Endothelial cell (in vitro differentiated cells): ENCODE results near the gene RSRC1. TPM values are rescaled to one million over a fixed set of nuclear protein-coding genes. Genes with fewer than 3 reads are reported as not detected.

Experiments used
- DNase-seq: peaks from one replicate; pipeline ENCODE4 v3.0.0; 2021; ENCODE audit warnings: low spot score
- H3K27ac Mint-ChIP-seq: one replicate; pipeline ENCODE4 v1.8.0; 2021; ENCODE audit warnings: mixed read lengths, inconsistent platforms; ENCODE audit not compliant: unreplicated experiment
- H3K27me3 Mint-ChIP-seq: one replicate; pipeline ENCODE4 v1.8.0; 2021; ENCODE audit warnings: mild to moderate bottlenecking, moderate library complexity, mixed read lengths, inconsistent platforms; ENCODE audit not compliant: unreplicated experiment
- H3K36me3 Mint-ChIP-seq: one replicate; pipeline ENCODE4 v1.8.0; 2021; ENCODE audit warnings: mild to moderate bottlenecking, low read depth, mixed read lengths, inconsistent platforms; ENCODE audit not compliant: unreplicated experiment
- H3K4me1 Mint-ChIP-seq: one replicate; pipeline ENCODE4 v1.8.0; 2021; ENCODE audit warnings: mild to moderate bottlenecking, mixed read lengths, inconsistent platforms; ENCODE audit not compliant: unreplicated experiment
- H3K4me3 Mint-ChIP-seq: one replicate; pipeline ENCODE4 v1.8.0; 2021; ENCODE audit warnings: mild to moderate bottlenecking, mixed read lengths, inconsistent platforms; ENCODE audit not compliant: unreplicated experiment
- H3K9me3 Mint-ChIP-seq: one replicate; pipeline ENCODE4 v1.8.0; 2021; ENCODE audit warnings: mixed read lengths, inconsistent platforms; ENCODE audit not compliant: unreplicated experiment
- CTCF ChIP-seq: fragments of 200-600 bp; sonication (generic); IDR thresholded peaks from one replicate; pipeline ENCODE4 v1.5.0; 2021; ENCODE audit warnings: antibody characterized with exemption; ENCODE audit not compliant: unreplicated experiment
- total RNA-seq: library from RNA; stranded (reverse); fragmentation: NEBNext Ultra II Directional; extraction: Animal tissue kit (Norgen Biotek cat#: 25700); gene quantifications from one replicate; pipeline ENCODE4 v1.2.1, GENCODE V29; 2021; ENCODE audit not compliant: unreplicated experiment

RSRC1 gene
- total RNA-seq, 1 donor from 2014 or later = 24.7 TPM

GRCh38 chr3:158418035-158418434 is 308.1 kb downstream of the RSRC1 start:
- no peak overlapping the region for H3K4me3 Mint-ChIP-seq
- H3K36me3 Mint-ChIP-seq = no peaks in the 10 kb centered on the region
- no peak for DNase-seq
- no peaks in the 10 kb centered on the region for H3K4me1 Mint-ChIP-seq
- TF ChIP-seq CTCF = no peak
- H3K27ac Mint-ChIP-seq = no peak overlapping the region
- no peaks in the 10 kb centered on the region for H3K9me3 Mint-ChIP-seq
- H3K27me3 Mint-ChIP-seq = no peaks in the 10 kb centered on the region

GRCh38 chr3:158419820-158420653 is 310.1 kb downstream of the RSRC1 start:
- TF ChIP-seq CTCF = no peak
- no peaks in the 10 kb centered on the region for H3K4me1 Mint-ChIP-seq
- no peaks in the 10 kb centered on the region for H3K27me3 Mint-ChIP-seq
- no peaks in the 10 kb centered on the region for H3K36me3 Mint-ChIP-seq
- no peak overlapping the region for H3K4me3 Mint-ChIP-seq
- no peaks in the 10 kb centered on the region for H3K9me3 Mint-ChIP-seq
- DNase-seq = no peak
- H3K27ac Mint-ChIP-seq = no peak overlapping the region

DNA sequence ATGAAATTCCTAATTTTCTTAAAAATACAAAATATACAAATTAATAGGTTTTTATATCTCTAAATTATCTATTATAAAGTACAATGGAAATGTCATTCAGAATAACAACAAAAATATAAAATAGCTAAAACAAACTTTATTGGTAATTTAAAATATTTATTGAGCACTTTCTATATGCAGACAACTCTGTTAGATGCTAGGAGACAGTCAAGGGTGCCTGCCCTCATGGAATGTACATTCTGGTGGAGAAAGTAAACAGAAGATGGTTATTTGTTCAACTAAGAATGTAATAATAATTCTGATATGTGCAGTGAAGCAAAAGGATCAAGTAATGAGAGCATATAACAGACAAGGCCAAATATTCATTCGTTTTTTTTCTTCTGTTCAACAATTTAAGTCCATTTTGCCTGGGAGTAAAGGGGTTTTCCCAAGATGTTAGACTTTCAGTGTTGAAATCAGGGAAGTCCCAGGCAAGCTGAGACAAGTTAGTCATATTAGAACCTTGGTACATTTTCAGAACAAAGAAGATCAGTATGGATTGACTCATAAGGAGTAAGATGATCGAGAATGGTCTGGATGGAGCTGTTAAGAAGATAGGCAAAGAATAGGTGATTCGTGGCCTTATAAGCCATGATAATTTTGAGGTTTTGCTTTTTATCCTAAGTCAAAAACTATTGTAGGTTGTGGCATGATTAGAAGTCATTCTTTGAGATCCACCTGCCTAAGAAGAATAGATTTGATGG is 310.9 kb downstream of the RSRC1 start:
- no peak for TF ChIP-seq CTCF
- H3K27ac Mint-ChIP-seq = no peak overlapping the region
- no peak for DNase-seq
- no peaks in the 10 kb centered on the region for H3K9me3 Mint-ChIP-seq
- no peaks in the 10 kb centered on the region for H3K27me3 Mint-ChIP-seq
- no peaks in the 10 kb centered on the region for H3K36me3 Mint-ChIP-seq
- H3K4me1 Mint-ChIP-seq = no peaks in the 10 kb centered on the region
- H3K4me3 Mint-ChIP-seq = no peak overlapping the region

GRCh38 chr3:158430448-158430847 is 320.6 kb downstream of the RSRC1 start:
- no peak overlapping the region for H3K27ac Mint-ChIP-seq
- no peak overlapping the region for H3K4me3 Mint-ChIP-seq
- no peak for DNase-seq
- no peaks in the 10 kb centered on the region for H3K36me3 Mint-ChIP-seq
- H3K9me3 Mint-ChIP-seq = no peaks in the 10 kb centered on the region
- no peaks in the 10 kb centered on the region for H3K4me1 Mint-ChIP-seq
- no peaks in the 10 kb centered on the region for H3K27me3 Mint-ChIP-seq
- no peak for TF ChIP-seq CTCF

DNA sequence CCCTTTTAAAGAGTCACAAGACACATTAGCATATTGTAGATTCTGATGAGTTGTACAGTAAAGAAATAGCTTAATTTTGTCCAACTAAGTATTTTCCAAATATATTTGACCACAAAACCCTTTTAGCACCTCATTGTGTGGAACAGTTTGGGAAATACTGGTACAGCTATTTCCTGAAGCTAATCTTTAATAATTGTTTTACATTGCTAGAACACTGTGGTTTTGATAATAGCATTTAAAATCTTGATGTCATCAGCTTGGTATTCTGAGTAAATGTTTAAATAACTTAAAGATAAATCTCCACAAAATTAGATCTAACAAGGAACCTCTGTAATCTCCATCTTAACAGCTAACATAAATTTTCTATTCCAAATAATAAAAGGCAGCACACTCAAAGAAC is 321.1 kb downstream of the RSRC1 start:
- Mint-ChIP-seq H3K36me3 (no peaks in the 10 kb centered on the region), H3K27ac (no peak overlapping the region), H3K9me3 (no peaks in the 10 kb centered on the region), H3K4me1 (no peaks in the 10 kb centered on the region), H3K27me3 (no peaks in the 10 kb centered on the region), H3K4me3 (no peak overlapping the region)
- no peak for DNase-seq
- TF ChIP-seq CTCF = no peak
